ENCODE results near the gene COPZ2.

- TF ChIP-seq CTCF (tag by site-specific recombination; IDR thresholded peaks at IDR 0.05), result no peak
- TF ChIP-seq PBX3 (CRISPR knock-in tag; IDR thresholded peaks at IDR 0.05), result no peak
- no peak for TF ChIP-seq KLF7 (tag by site-specific recombination; IDR thresholded peaks at IDR 0.05; ENCODE audit: borderline replicate concordance)
- no peak for TF ChIP-seq ZNF830 (tag by site-specific recombination; IDR thresholded peaks at IDR 0.05; ENCODE audit: low read depth)
- TF ChIP-seq SETDB1 (IDR thresholded peaks at IDR 0.05; ENCODE audit: insufficient read length, low read length), result no peak
- no peak for TF ChIP-seq ZNF501 (tag by site-specific recombination; IDR thresholded peaks at IDR 0.05)
- TF ChIP-seq ZBTB49 (tag by site-specific recombination; IDR thresholded peaks at IDR 0.05; ENCODE audit: low read depth), result no peak
- no peak for TF ChIP-seq YY1 (tag by site-specific recombination; IDR thresholded peaks at IDR 0.05)
- TF ChIP-seq ZNF16 (tag by site-specific recombination; IDR thresholded peaks at IDR 0.05; ENCODE audit: low read depth), result no peak
- TF ChIP-seq GLI4 (tag by site-specific recombination; IDR thresholded peaks at IDR 0.05), result no peak
- no peak for TF ChIP-seq ZNF211 (tag by site-specific recombination; IDR thresholded peaks at IDR 0.05; ENCODE audit: low read depth)
- no peak for TF ChIP-seq ZNF146 (tag by site-specific recombination; IDR thresholded peaks at IDR 0.05)
Observed at GRCh38 chr17:48037838-48038323, 284 bp upstream of the COPZ2 start.
